MCF 10A (cell line): ENCODE results near the gene UNCX. TPM values are rescaled to one million over a fixed set of nuclear protein-coding genes. Genes with fewer than 3 reads are reported as not detected.
"Not testable (repeated sequence)": the region's sequence is repeated elsewhere in the genome, so short reads cannot be mapped to it uniquely, and the experiment has no call there.

Experiments
- BruUV-seq: library from RNA; stranded (reverse); fragments of 400-500 nt; replicated peaks from 2 replicates; lab custom pipeline; 2021; lab: Mats Ljungman, UMichigan
- CTCF ChIA-PET: fragments of 300-600 bp; sonication (Branson Sonifier 250); formaldehyde crosslinking; extraction: SDS; loops from one replicate; lab custom pipeline; 2021; ENCODE audit warnings: antibody characterized with exemption, inconsistent platforms; lab: Yijun Ruan, JAX
- POLR2A ChIA-PET: fragments of 300-600, 350-650 bp; sonication (Branson Sonifier 250); formaldehyde crosslinking; extraction: SDS; loops from one replicate; lab custom pipeline; 2020; ENCODE audit warnings: antibody characterized with exemption, inconsistent platforms; lab: Yijun Ruan, JAX
- DNase-seq: peaks from one replicate; pipeline ENCODE4 v3.0.0-alpha.2; 2018; ENCODE audit not compliant: unreplicated experiment
- H3K27ac Mint-ChIP-seq: one replicate; pipeline ENCODE4 v1.8.0; 2022; ENCODE audit warnings: mild to moderate bottlenecking, low read depth, mixed read lengths; ENCODE audit not compliant: unreplicated experiment
- H3K27me3 Mint-ChIP-seq: one replicate; pipeline ENCODE4 v1.8.0; 2022; ENCODE audit warnings: mixed read lengths; ENCODE audit not compliant: insufficient read depth, unreplicated experiment
- H3K36me3 Mint-ChIP-seq: one replicate; pipeline ENCODE4 v1.8.0; 2022; ENCODE audit warnings: mild to moderate bottlenecking, moderate library complexity, mixed read lengths; ENCODE audit not compliant: insufficient read depth, unreplicated experiment
- H3K4me1 Mint-ChIP-seq: one replicate; pipeline ENCODE4 v1.8.0; 2022; ENCODE audit warnings: mixed read lengths; ENCODE audit not compliant: insufficient read depth, unreplicated experiment
- H3K4me3 Mint-ChIP-seq: one replicate; pipeline ENCODE4 v1.8.0; 2022; ENCODE audit warnings: mild to moderate bottlenecking, moderate library complexity, mixed read lengths; ENCODE audit not compliant: unreplicated experiment
- H3K9me3 Mint-ChIP-seq: one replicate; pipeline ENCODE4 v1.8.0; 2022; ENCODE audit warnings: mixed read lengths; ENCODE audit not compliant: unreplicated experiment
- intact Hi-C: fragments of 100-400 bp; cut with micrococcal nuclease; formaldehyde crosslinking; loops from 2 replicates; pipeline ENCODE4 v1.14.1; 2022
- total RNA-seq: library from RNA; stranded (reverse); gene quantifications from 2 replicates; pipeline ENCODE4 v1.2.3, GENCODE V29; 2022
- TF ChIP-seq, protein P1 (sequence below): fragments of 200-600 bp; IDR thresholded peaks from one replicate; pipeline ENCODE4 v1.8.0; 2022; ENCODE audit warnings: antibody characterized with exemption, mild to moderate bottlenecking; ENCODE audit not compliant: unreplicated experiment

The UNCX gene
- total RNA-seq, 1 experiment from 2014 or later, result not detected

DNA sequence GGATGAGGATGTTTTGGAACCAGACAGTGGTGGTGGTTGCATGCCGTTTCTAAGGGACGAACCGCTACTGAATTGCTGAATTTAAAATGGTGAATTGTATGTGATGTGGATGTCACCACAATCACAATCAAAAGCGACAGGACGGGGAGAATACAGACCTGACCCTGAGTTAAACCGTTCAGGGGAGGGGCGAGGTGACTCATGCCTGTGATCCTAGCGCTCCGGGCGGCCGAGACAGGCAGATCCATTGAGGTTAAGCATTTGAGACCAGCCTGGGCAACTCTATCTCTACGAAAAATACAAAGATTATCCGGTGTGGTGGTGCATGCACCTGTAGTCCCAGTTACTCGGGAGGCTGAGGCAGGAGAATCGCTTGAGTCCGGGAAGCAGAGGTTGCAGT, 46.4 kb downstream of the UNCX start:
- Mint-ChIP-seq H3K4me3 (no peak overlapping the region), H3K36me3 (no peaks in the 10 kb centered on the region), H3K27ac (no peak overlapping the region), H3K27me3 (peaks cover 11% of the 10 kb centered on the region), H3K9me3 (peaks cover 7% of the 10 kb centered on the region), H3K4me1 (no peaks in the 10 kb centered on the region)
- no TSS peak for BruUV-seq
- CTCF ChIA-PET, result no interaction called here
- no peak for DNase-seq
- intact Hi-C loops, result no loop called here
- POLR2A ChIA-PET, result no interaction called here
- TF ChIP-seq, protein P1, sequence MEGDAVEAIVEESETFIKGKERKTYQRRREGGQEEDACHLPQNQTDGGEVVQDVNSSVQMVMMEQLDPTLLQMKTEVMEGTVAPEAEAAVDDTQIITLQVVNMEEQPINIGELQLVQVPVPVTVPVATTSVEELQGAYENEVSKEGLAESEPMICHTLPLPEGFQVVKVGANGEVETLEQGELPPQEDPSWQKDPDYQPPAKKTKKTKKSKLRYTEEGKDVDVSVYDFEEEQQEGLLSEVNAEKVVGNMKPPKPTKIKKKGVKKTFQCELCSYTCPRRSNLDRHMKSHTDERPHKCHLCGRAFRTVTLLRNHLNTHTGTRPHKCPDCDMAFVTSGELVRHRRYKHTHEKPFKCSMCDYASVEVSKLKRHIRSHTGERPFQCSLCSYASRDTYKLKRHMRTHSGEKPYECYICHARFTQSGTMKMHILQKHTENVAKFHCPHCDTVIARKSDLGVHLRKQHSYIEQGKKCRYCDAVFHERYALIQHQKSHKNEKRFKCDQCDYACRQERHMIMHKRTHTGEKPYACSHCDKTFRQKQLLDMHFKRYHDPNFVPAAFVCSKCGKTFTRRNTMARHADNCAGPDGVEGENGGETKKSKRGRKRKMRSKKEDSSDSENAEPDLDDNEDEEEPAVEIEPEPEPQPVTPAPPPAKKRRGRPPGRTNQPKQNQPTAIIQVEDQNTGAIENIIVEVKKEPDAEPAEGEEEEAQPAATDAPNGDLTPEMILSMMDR, result no peak

DNA sequence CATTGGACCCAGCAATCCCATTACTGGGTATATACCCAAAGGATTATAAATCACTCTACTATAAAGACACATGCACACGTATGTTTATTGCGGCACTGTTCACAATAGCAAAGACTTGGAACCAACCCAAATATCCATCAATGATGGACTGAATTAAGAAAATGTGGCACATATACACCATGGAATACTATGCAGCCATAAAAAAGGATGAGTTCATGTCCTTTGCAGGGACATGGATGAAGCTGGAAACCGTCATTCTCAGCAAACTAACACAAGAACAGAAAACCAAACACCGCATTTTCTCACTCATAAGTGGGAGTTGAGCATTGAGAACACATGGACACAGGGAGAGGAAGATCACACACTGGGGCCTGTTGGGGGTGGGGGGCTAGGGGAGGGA, 47.2 kb downstream of the UNCX start:
- H3K4me1 Mint-ChIP-seq, BruUV-seq, H3K4me3 Mint-ChIP-seq, DNase-seq, H3K36me3 Mint-ChIP-seq, POLR2A ChIA-PET, intact Hi-C loops, CTCF ChIA-PET, H3K9me3 Mint-ChIP-seq, H3K27ac Mint-ChIP-seq: not testable (repeated sequence)
- peaks cover 16% of the 10 kb centered on the region for H3K27me3 Mint-ChIP-seq

DNA sequence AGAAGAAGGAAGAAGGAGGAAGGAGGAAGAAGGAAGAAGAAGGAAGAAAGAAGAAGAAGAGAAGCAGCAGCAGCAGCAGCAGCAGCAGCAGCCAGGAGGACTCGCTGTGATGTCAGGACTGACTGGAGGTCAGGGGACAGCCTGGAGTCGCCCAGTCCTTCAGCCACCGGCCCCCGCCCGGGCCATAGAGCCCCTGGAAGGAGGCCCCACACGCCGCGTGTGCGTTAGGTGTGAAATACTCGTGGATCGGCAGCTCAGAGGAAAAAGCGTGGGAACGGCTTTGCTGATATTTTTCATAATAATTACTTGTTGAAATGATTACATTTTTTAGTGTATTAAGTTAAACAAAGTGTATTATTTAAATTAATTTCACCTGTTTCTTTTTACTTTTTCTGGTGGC, 48.4 kb downstream of the UNCX start:
- peaks cover 22% of the 10 kb centered on the region for H3K27me3 Mint-ChIP-seq
- no peak overlapping the region for H3K27ac Mint-ChIP-seq
- no peak overlapping the region for H3K4me3 Mint-ChIP-seq
- CTCF ChIA-PET, result no interaction called here
- DNase-seq, result no peak
- H3K4me1 Mint-ChIP-seq, result no peaks in the 10 kb centered on the region
- intact Hi-C loops, result no loop called here
- peaks cover 7% of the 10 kb centered on the region for H3K9me3 Mint-ChIP-seq
- no TSS peak for BruUV-seq
- POLR2A ChIA-PET, result no interaction called here
- H3K36me3 Mint-ChIP-seq, result no peaks in the 10 kb centered on the region
- TF ChIP-seq, protein P1, result no peak

DNA sequence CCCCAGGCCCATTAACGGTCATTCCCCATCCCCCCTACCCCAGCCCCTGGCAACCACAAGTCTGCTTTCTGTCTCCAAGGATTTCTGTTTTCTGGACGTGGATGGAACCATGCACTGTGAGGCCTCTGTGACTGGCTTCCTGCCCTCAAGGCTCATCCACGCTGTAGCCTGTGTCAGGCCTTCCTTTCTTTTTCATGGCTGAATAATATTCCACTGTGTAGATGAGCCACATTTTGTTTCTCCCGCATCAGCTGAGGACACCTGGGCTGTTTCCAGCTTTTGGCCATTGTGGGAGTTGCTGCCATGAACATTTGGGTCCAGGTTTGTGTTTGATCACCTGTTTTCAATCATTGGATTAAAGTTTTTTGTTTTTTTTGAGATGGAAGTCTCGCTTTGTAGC, 50.0 kb downstream of the UNCX start:
- CTCF ChIA-PET, result no interaction called here
- Mint-ChIP-seq H3K4me3 (no peak overlapping the region), H3K4me1 (no peaks in the 10 kb centered on the region), H3K9me3 (peaks cover 7% of the 10 kb centered on the region), H3K36me3 (no peaks in the 10 kb centered on the region), H3K27ac (no peak overlapping the region), H3K27me3 (peaks cover 22% of the 10 kb centered on the region)
- POLR2A ChIA-PET, result no interaction called here
- no TSS peak for BruUV-seq
- TF ChIP-seq, protein P1, result no peak
- intact Hi-C loops, result no loop called here
- no peak for DNase-seq

DNA sequence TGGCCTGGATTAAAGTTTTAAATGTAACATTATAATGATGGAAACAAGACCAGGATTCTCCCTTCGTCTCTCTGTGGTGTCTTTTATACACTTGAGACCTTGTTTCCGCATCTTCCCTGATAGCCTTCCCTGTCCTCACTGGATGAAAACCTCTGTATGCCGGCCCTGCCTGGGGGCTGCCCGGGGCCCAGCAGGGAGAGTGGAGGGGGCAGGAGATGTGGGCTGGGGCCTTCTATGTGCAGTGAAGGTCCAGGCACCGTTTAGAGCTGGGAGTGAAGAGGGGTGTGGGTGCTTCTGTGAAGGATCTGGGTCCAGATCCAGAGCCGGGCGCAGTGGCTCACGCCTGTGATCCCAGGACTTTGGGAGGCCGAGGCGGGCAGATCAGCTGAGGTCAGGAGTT, 50.7 kb downstream of the UNCX start:
- H3K9me3 Mint-ChIP-seq, result peaks cover 7% of the 10 kb centered on the region
- peaks cover 22% of the 10 kb centered on the region for H3K27me3 Mint-ChIP-seq
- CTCF ChIA-PET, result no interaction called here
- no peak overlapping the region for H3K4me3 Mint-ChIP-seq
- TF ChIP-seq, protein P1, result no peak
- DNase-seq, result no peak
- intact Hi-C loops, result no loop called here
- POLR2A ChIA-PET, result no interaction called here
- no TSS peak for BruUV-seq
- H3K27ac Mint-ChIP-seq, result no peak overlapping the region
- H3K4me1 Mint-ChIP-seq, result no peaks in the 10 kb centered on the region
- no peaks in the 10 kb centered on the region for H3K36me3 Mint-ChIP-seq
